Ectodermal cell (in vitro differentiated cells): ENCODE data around the gene LSM11.

ENCODE experiments used
- H3K27ac ChIP-seq: 2 replicates; pipeline ENCODE4 v1.7.0; 2013; ENCODE audit warnings: mild to moderate bottlenecking, low read depth, low read length; ENCODE audit not compliant: insufficient read depth, poor library complexity, severe bottlenecking
- H3K27me3 ChIP-seq: 2 replicates; pipeline ENCODE4 v1.7.0; 2013; ENCODE audit warnings: mild to moderate bottlenecking, low read length; ENCODE audit not compliant: insufficient read depth, control insufficient read depth, poor library complexity, severe bottlenecking
- H3K36me3 ChIP-seq: one replicate; pipeline ENCODE4 v1.7.0; 2013; ENCODE audit warnings: low read length; ENCODE audit not compliant: control insufficient read depth, insufficient read depth
- H3K4me1 ChIP-seq: one replicate; pipeline ENCODE4 v1.7.0; 2013; ENCODE audit warnings: low read length; ENCODE audit not compliant: control insufficient read depth, insufficient read depth
- H3K4me3 ChIP-seq: 2 replicates; pipeline ENCODE4 v1.7.0; 2013; ENCODE audit warnings: low read depth, low read length, control low read depth; ENCODE audit not compliant: insufficient read depth
- H3K9me3 ChIP-seq: 2 replicates; pipeline ENCODE4 v1.7.0; 2013; ENCODE audit warnings: mild to moderate bottlenecking, low read length, moderate library complexity; ENCODE audit not compliant: control insufficient read depth
- WGBS, 2 experiments: methylation state at CpG; one replicate each; pipeline ENCODE4 v1.1.7; 2013; ENCODE audit warnings: missing lambda C conversion rate in 2 of 2; 5-methylcytosine and 5-hydroxymethylcytosine counted together

Gene LSM11

GRCh38 chr5:157747766-157748700, 4.5 kb downstream of the LSM11 start:
- Histone ChIP-seq H3K9me3 (no peaks in the 10 kb centered on the region), H3K4me1 (peaks cover 7% of the 10 kb centered on the region), H3K36me3 (no peaks in the 10 kb centered on the region), H3K4me3 (no peak overlapping the region), H3K27ac (no peak overlapping the region), H3K27me3 (peaks cover 12% of the 10 kb centered on the region)
- 92 to 95% methylated on average over 5 to 8 of the region's 8 CpGs for WGBS, 2 experiments

DNA sequence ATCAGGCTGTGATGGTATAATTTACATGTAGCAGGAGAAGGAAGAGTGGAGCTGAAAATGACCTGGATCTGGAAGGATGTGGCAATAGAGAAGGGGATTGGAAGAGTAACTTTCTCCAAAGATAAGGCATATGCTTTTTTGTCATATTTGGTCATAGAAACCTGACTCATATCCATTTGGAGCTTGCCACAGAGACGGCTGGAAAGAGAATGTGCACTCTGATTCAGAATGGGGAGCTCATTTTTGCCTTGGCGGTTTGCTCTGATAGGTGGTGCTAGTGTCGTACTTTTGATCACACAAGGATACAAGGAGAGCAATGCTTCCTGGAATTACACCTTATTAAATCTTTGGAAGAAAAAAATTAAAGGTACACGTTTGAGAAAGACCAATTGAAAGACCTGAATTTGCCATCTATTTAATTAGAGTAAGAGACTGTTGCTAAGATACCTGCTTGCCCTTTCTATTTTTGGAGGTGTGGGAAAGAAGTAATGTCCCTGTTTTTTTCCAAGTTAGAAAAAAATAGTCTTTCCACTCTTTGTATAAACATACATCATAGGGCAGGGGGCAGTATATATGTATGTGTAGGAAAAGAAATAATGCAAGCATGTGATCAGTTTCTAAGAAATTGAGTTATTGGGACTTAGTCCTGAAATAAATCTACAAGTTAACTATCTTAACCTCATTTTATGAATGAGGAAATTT, 5.4 kb downstream of the LSM11 start:
- Histone ChIP-seq H3K9me3 (no peaks in the 10 kb centered on the region), H3K36me3 (no peaks in the 10 kb centered on the region), H3K4me1 (peaks cover 7% of the 10 kb centered on the region), H3K27ac (no peak overlapping the region), H3K27me3 (peaks cover 12% of the 10 kb centered on the region), H3K4me3 (no peak overlapping the region)
- WGBS, 2 experiments, result 91 to 94% methylated on average over 4 of the region's 4 CpGs

DNA sequence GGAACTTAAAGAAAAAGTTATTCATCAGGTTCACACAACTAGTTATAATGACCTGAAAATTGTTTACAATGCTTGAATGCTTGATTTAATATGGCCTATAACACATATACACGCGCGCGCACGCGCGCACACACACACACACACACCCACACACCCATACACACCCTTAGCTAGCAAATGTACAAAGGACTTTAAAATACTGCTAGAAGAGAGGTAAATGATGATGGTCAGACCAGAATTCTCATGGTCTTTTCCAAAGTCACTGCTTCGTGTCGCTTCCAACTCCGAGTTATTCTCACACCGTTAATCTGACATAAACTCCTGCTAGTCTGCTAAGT, 5.9 kb downstream of the LSM11 start:
- peaks cover 7% of the 10 kb centered on the region for H3K27me3 ChIP-seq
- no peaks in the 10 kb centered on the region for H3K9me3 ChIP-seq
- no peak overlapping the region for H3K27ac ChIP-seq
- no peaks in the 10 kb centered on the region for H3K36me3 ChIP-seq
- peaks cover 7% of the 10 kb centered on the region for H3K4me1 ChIP-seq
- H3K4me3 ChIP-seq, result no peak overlapping the region
- WGBS, 2 experiments, result 65 to 97% methylated on average over 4 to 8 of the region's 11 CpGs

GRCh38 chr5:157750320-157750719, 6.8 kb downstream of the LSM11 start:
- 85 to 100% methylated on average over 1 of the region's 1 CpG for whole genome bisulfite sequencing, 2 experiments

DNA sequence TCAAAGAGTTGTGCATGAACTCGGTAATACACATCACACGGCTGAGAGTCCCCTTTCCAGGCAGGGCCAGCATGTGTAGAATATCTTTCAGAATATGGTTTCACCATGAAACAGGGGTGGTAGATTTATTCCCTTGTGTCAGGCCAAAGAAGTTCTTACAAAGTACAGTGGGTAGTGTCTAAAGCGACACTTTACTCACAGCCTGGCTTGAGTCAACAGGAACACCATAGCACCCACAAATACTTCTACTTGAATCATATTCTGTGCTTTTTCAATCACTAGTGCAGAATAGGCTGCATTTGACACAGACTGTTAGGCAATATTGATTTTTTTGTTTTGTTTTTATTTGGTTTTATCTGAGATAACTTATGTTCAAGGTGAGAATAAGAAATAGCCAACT, 12.6 kb downstream of the LSM11 start:
- no peak overlapping the region for H3K27ac ChIP-seq
- peaks cover 4% of the 10 kb centered on the region for H3K36me3 ChIP-seq
- no peaks in the 10 kb centered on the region for H3K27me3 ChIP-seq
- no peaks in the 10 kb centered on the region for H3K9me3 ChIP-seq
- no peak overlapping the region for H3K4me3 ChIP-seq
- H3K4me1 ChIP-seq, result no peaks in the 10 kb centered on the region
- 95 to 96% methylated on average over 3 of the region's 3 CpGs for WGBS, 2 experiments

More at GRCh38 chr5:157750320-157750719, 6.8 kb downstream of the LSM11 start:
- Histone ChIP-seq H3K27me3 (no peaks in the 10 kb centered on the region), H3K4me1 (no peaks in the 10 kb centered on the region), H3K36me3 (peaks cover 4% of the 10 kb centered on the region), H3K9me3 (no peaks in the 10 kb centered on the region), H3K27ac (no peak overlapping the region), H3K4me3 (no peak overlapping the region)

- 94 to 95% methylated on average over 1 of the region's 1 CpG for WGBS, 2 experiments
- H3K9me3 ChIP-seq, result no peaks in the 10 kb centered on the region
These were observed 15.2 kb downstream of the LSM11 start for GRCh38 chr5:157758706-157759105.

DNA sequence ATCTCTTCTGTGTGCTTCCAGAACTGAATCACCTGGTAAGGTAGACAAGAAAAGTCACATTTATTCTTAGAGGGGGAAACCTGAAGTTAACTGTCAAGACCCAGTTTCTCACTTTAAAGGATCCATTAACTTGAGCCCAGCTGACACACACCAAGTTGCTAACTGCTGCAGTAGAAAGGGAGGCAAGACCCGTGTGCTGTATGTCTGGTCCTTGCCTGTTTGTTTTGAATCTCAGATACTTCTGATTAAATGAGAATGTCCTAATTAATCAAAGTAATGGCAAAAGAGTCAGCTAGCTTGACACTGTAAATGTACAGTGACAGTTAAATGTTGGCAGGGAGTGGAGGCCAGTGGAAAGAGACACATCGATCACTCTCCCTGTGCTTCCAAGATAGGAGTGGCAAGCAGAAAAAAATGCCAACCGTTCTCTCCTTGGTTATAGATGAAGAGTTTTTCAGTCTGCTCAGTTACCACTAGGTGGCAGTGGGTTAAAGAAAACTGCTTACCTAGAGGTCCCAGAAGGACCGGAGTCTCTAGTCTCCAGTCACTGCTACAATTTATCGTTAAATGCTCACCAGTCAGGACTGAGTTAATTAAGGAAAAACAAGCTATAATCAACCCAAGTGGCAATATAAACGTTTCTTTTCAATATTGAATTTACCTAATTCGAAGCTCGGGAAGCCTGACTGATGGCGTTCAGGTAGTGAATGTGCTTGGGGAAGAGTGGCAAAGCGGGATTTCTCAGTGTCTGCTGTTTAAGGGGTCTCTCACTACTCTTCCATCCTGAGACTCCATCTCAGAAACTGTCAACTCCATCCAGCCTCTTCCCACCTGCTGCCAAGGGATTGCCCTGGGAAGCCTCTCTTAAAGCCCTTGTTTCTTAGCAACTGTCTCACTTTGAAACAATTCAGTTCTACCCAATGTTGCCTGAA, 18.4 kb downstream of the LSM11 start:
- H3K27ac ChIP-seq, result no peak overlapping the region
- no peaks in the 10 kb centered on the region for H3K36me3 ChIP-seq
- no peaks in the 10 kb centered on the region for H3K27me3 ChIP-seq
- WGBS, 2 experiments, result 59% methylated on average over 10 of the region's 10 CpGs
- no peaks in the 10 kb centered on the region for H3K9me3 ChIP-seq
- H3K4me1 ChIP-seq, result no peaks in the 10 kb centered on the region
- H3K4me3 ChIP-seq, result no peak overlapping the region

More at GRCh38 chr5:157758706-157759105, 15.2 kb downstream of the LSM11 start:
- Histone ChIP-seq H3K4me3 (no peak overlapping the region), H3K4me1 (no peaks in the 10 kb centered on the region), H3K27ac (no peak overlapping the region), H3K27me3 (no peaks in the 10 kb centered on the region), H3K36me3 (peaks cover 4% of the 10 kb centered on the region)

DNA sequence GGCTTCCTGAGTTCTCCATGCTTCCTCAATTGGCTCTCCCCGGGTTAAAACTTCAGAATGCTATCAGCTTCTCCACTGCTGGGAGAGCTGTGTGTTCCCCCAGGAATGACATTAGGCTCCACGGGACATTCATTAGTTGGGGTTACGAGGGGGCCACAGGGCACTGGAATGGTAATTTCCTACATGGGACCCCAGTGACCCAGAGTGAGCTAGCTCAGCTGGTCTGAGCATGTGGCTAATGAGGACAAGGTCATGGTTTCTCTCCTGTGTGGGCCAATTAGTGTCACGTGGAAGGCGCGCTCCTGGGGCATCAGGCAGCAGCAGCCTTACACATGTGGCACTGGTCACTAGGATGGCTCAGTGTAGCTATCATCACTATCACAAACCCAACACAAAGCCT, 21.0 kb downstream of the LSM11 start:
- Histone ChIP-seq H3K36me3 (no peaks in the 10 kb centered on the region), H3K4me1 (no peaks in the 10 kb centered on the region), H3K9me3 (no peaks in the 10 kb centered on the region), H3K27ac (no peak overlapping the region), H3K4me3 (no peak overlapping the region), H3K27me3 (no peaks in the 10 kb centered on the region)
- WGBS, 2 experiments, result 91 to 94% methylated on average over 6 of the region's 6 CpGs

DNA sequence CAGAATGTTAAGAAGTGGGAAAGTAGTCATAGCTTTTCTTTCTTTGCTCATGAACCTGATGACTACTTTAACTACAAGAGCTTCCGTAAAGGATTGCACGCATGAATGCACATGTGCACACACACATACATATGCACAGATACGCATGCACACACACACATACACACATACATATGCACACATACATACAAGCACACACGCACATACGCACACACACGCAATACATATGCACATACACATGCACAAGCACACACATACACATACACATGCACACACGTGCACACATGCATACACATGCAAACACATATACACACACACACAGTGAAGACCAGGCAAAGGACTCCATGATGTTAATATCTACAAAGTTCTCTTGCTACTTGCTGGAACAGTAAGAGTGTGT, 22.9 kb downstream of the LSM11 start:
- no peaks in the 10 kb centered on the region for H3K4me1 ChIP-seq
- no peak overlapping the region for H3K27ac ChIP-seq
- H3K4me3 ChIP-seq, result no peak overlapping the region
- no peaks in the 10 kb centered on the region for H3K36me3 ChIP-seq
- WGBS, 2 experiments, result 92 to 96% methylated on average over 7 of the region's 7 CpGs
- H3K9me3 ChIP-seq, result no peaks in the 10 kb centered on the region
- H3K27me3 ChIP-seq, result no peaks in the 10 kb centered on the region
